Measurements from ENCODE around the gene CD37. TPM values are rescaled to one million over a fixed set of nuclear protein-coding genes. Genes with fewer than 3 reads are reported as not detected.

CD37 gene
- total RNA-seq, 1 donor: 0.36 TPM

DNA sequence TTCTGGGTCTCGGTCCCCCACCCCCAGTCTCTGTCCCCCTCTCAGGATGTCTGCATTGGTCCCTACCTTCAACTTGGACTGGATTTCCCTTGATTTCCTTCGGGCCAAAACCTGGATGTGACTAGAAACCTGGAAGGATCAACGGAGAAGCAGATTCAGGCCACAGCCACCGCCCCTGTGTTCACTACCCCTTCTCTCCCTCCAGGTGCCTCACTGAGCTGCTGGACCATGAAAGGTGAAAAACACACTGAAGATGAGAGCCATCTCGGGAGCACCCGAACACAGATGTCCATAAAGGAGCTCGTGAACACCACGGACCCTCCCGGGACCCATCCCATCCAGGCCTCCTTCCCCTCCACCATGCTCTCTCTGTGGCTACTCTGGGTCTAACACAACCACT lies 22.0 kb downstream of the CD37 start:
- H3K4me2 ChIP-seq (ENCODE audit: insufficient read depth, low read length): no peak overlapping the region
- no peak overlapping the region for H3K27ac ChIP-seq (ENCODE audit: low read depth, low read length)
- no peaks in the 10 kb centered on the region for H3K27me3 ChIP-seq (ENCODE audit: insufficient read depth, low read length)
- H3K9me3 ChIP-seq (ENCODE audit: low read depth, low read length): no peaks in the 10 kb centered on the region
- no peaks in the 10 kb centered on the region for H4K20me1 ChIP-seq (ENCODE audit: insufficient read depth, low read length)
- DNase-seq (ENCODE audit: insufficient read length, low spot score, missing footprints): peak; percentile 65
- peaks cover 6% of the 10 kb centered on the region for H3K79me2 ChIP-seq (ENCODE audit: insufficient read depth, low read length)
- H3K4me1 ChIP-seq (ENCODE audit: insufficient read depth, low read length): peaks cover 3% of the 10 kb centered on the region
- H2AFZ ChIP-seq (ENCODE audit: low read length): no peak overlapping the region
- H3K4me3 ChIP-seq (ENCODE audit: insufficient read depth, low read length): no peak overlapping the region
- H3K36me3 ChIP-seq (ENCODE audit: insufficient read depth, low read length): peaks cover 18% of the 10 kb centered on the region
- TF ChIP-seq, protein P1, sequence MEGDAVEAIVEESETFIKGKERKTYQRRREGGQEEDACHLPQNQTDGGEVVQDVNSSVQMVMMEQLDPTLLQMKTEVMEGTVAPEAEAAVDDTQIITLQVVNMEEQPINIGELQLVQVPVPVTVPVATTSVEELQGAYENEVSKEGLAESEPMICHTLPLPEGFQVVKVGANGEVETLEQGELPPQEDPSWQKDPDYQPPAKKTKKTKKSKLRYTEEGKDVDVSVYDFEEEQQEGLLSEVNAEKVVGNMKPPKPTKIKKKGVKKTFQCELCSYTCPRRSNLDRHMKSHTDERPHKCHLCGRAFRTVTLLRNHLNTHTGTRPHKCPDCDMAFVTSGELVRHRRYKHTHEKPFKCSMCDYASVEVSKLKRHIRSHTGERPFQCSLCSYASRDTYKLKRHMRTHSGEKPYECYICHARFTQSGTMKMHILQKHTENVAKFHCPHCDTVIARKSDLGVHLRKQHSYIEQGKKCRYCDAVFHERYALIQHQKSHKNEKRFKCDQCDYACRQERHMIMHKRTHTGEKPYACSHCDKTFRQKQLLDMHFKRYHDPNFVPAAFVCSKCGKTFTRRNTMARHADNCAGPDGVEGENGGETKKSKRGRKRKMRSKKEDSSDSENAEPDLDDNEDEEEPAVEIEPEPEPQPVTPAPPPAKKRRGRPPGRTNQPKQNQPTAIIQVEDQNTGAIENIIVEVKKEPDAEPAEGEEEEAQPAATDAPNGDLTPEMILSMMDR (IDR thresholded peaks at IDR 0.05; ENCODE audit: extremely low read depth, low read depth, low read length): no peak

DNA sequence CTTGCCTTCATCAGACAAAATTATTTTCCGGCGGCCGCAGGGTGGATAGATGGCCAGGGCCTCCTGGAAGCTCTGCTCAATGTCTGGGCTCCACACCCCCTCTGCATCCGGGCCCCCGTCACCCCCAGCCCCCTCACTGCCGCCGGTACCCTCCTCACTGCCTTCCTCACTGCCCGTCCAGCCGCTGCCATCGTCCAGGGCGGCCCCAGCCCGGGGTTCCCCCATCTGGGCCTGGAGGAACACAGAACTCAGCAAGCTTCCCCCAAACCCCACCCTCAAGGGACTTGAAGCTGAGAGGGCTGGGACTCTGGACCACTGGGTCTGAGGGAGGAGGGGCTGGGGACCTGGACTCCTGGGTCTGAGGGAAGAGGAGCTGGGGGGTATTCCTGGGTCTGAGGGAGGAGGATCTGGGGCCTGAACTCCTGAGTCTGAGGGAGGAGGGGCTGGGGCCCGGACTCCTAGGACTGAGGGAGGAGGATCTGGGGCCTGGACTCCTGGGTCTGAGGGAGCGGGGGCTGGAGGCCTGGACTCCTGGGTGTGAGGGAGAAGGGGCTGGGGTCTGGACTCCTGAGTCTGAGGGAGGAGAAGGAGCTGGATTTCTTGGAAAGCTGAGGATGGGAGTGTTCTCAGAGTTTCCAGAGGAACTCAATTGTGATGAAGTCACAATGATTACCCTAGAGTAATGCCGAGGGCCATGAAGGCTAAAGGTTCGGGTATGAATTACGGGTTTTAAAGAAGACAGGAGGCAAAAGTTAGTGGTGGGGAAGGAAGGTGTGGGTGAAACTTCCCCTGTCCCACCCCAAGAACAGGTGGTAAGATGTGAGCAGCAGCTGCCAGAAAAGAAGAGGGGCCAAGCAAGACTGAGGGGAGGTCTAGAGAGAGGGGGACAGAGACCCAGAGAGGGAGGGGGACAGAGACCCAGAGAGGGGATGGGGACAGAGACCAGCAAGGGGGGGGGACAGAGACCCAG lies 24.9 kb downstream of the CD37 start:
- Histone ChIP-seq H4K20me1 (ENCODE audit: insufficient read depth, low read length) (no peaks in the 10 kb centered on the region), H3K36me3 (ENCODE audit: insufficient read depth, low read length) (peaks cover 11% of the 10 kb centered on the region), H2AFZ (ENCODE audit: low read length) (no peak overlapping the region), H3K4me3 (ENCODE audit: insufficient read depth, low read length) (no peak overlapping the region), H3K9me3 (ENCODE audit: low read depth, low read length) (no peaks in the 10 kb centered on the region), H3K4me2 (ENCODE audit: insufficient read depth, low read length) (no peak overlapping the region), H3K4me1 (ENCODE audit: insufficient read depth, low read length) (peaks cover 12% of the 10 kb centered on the region), H3K27me3 (ENCODE audit: insufficient read depth, low read length) (no peaks in the 10 kb centered on the region), H3K27ac (ENCODE audit: low read depth, low read length) (no peak overlapping the region), H3K79me2 (ENCODE audit: insufficient read depth, low read length) (peaks cover 6% of the 10 kb centered on the region)
- TF ChIP-seq, protein P1 (IDR thresholded peaks at IDR 0.05; ENCODE audit: extremely low read depth, low read depth, low read length): no peak
- peak; percentile 83 for DNase-seq (ENCODE audit: insufficient read length, low spot score, missing footprints)

DNA sequence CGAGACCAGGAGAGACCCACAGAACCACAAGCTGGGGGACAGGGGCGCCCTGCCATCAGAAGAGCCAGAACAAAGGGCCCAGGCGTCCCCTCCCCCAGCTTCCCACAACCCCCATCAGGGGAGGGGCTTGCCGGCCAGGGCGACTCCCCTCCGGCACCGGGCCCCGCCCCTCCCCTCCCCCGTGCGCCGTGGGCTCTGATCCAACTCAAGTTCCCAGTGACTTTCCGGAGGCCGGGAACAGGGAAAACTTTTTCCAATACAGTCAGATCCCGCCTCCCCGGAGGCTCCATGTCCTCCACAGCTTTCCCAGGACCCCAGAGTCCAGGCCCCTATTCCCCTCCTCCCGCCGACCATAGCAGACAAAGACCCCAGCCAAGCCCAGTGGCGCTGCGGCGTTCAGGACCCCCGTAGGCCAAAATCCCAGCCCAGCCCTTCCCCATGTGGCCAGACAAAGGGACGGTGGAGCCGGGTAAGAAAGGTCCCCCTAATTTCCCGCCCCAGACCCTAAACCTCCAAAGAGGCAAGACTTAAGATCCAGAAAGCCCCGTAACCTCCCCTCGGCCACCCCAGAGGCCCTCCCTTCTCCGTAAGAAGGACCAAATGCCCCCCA lies 26.3 kb downstream of the CD37 start:
- Histone ChIP-seq H3K4me1 (ENCODE audit: insufficient read depth, low read length) (peaks cover 12% of the 10 kb centered on the region), H4K20me1 (ENCODE audit: insufficient read depth, low read length) (no peaks in the 10 kb centered on the region), H3K27me3 (ENCODE audit: insufficient read depth, low read length) (no peaks in the 10 kb centered on the region), H3K4me2 (ENCODE audit: insufficient read depth, low read length) (peak overlapping the region; percentile 95), H3K79me2 (ENCODE audit: insufficient read depth, low read length) (peaks cover 6% of the 10 kb centered on the region), H3K4me3 (ENCODE audit: insufficient read depth, low read length) (peak overlapping the region; percentile 82), H3K36me3 (ENCODE audit: insufficient read depth, low read length) (peaks cover 11% of the 10 kb centered on the region), H3K27ac (ENCODE audit: low read depth, low read length) (peak overlapping the region; percentile 58), H3K9me3 (ENCODE audit: low read depth, low read length) (no peaks in the 10 kb centered on the region), H2AFZ (ENCODE audit: low read length) (peak overlapping the region; percentile 89)
- TF ChIP-seq, protein P1 (IDR thresholded peaks at IDR 0.05; ENCODE audit: extremely low read depth, low read depth, low read length): no peak
- DNase-seq (ENCODE audit: insufficient read length, low spot score, missing footprints): peak; percentile 94

All from osteoblast (primary cell).